SK-N-DZ (cell line): ENCODE measurements around the gene POLR3E.

ENCODE experiments used
- DNase-seq: peaks from one replicate; pipeline ENCODE4 v3.0.0-alpha.2; 2015; ENCODE audit warnings: low spot score

POLR3E gene

GRCh38 chr16:22316411-22316811 lies 19.2 kb downstream of the POLR3E start:
- DNase-seq: no peak

- DNase-seq: no peak
Observed at GRCh38 chr16:22317001-22317530, 19.9 kb downstream of the POLR3E start.

- no peak for DNase-seq
Observed at GRCh38 chr16:22317625-22318024, 20.4 kb downstream of the POLR3E start.

GRCh38 chr16:22318690-22319358 lies 21.6 kb downstream of the POLR3E start:
- DNase-seq: no peak

- no peak for DNase-seq
Observed at GRCh38 chr16:22320572-22321339, 23.5 kb downstream of the POLR3E start.

GRCh38 chr16:22321340-22322001 lies 24.3 kb downstream of the POLR3E start:
- peak; percentile 59 for DNase-seq

- DNase-seq: no peak
Observed at GRCh38 chr16:22322021-22322471, 24.8 kb downstream of the POLR3E start.

- DNase-seq: no peak
Observed at GRCh38 chr16:22322741-22323140, 25.5 kb downstream of the POLR3E start.

GRCh38 chr16:22323173-22323958 lies 26.2 kb downstream of the POLR3E start:
- DNase-seq: no peak

- DNase-seq: no peak
Observed at GRCh38 chr16:22323959-22324786, 27.0 kb downstream of the POLR3E start.

GRCh38 chr16:22324787-22325597 lies 27.8 kb downstream of the POLR3E start:
- DNase-seq: no peak

- no peak for DNase-seq
Observed at GRCh38 chr16:22325598-22326368, 28.6 kb downstream of the POLR3E start.

- DNase-seq: no peak
Observed at GRCh38 chr16:22326369-22326652, 29.1 kb downstream of the POLR3E start.

GRCh38 chr16:22326771-22327445 lies 29.7 kb downstream of the POLR3E start:
- DNase-seq: no peak

GRCh38 chr16:22327446-22327775 lies 30.2 kb downstream of the POLR3E start:
- DNase-seq: no peak

GRCh38 chr16:22328081-22328725 lies 31.0 kb downstream of the POLR3E start:
- DNase-seq: no peak

GRCh38 chr16:22329199-22329695 lies 32.0 kb downstream of the POLR3E start:
- DNase-seq: no peak

GRCh38 chr16:22330326-22330725 lies 33.1 kb downstream of the POLR3E start:
- DNase-seq: no peak
